HCT116 (cell line): ENCODE measurements around the gene VTN. TPM values are rescaled to one million over a fixed set of nuclear protein-coding genes. Genes with fewer than 3 reads are reported as not detected.

Source experiments
- ATAC-seq: fragments of 200-7000 bp; cut with Tn5 transposase; 2 replicates; pipeline ENCODE4 v1.9.1; 2020; ENCODE audit warnings: mild to moderate bottlenecking, moderate library complexity
- BruUV-seq: library from RNA; stranded (reverse); fragments of 400-500 nt; replicated peaks from 2 replicates; lab custom pipeline; 2021; lab: Mats Ljungman, UMichigan
- CTCF ChIA-PET: fragments of 300-600 bp; sonication (Branson Sonifier 250); formaldehyde crosslinking; loops from one replicate; lab custom pipeline; 2021; ENCODE audit warnings: antibody characterized with exemption; lab: Charles Lee
- POLR2A ChIA-PET: fragments of 300-600, 350-600 bp; sonication (Branson Sonifier 250); formaldehyde crosslinking; loops from one replicate; lab custom pipeline; 2021; ENCODE audit warnings: antibody characterized with exemption; lab: Charles Lee
- RAD21 ChIA-PET, 2 experiments: fragments of 300-600 bp; sonication (Branson Sonifier 250); formaldehyde crosslinking; loops; one replicate each; lab custom pipeline; 2023; ENCODE audit warnings: low total read pairs in 2 of 2; ENCODE audit not compliant: uncharacterized antibody in 2 of 2, unreplicated experiment in 2 of 2, low non-redundant PET in 1 of 2; lab: Charles Lee
- DNase-seq: peaks from one replicate; pipeline ENCODE4 v3.0.0-alpha.2; 2010; ENCODE audit warnings: low read depth, low spot score
- H2AFZ ChIP-seq: fragments of 200-600 bp; shearing (Covaris generic), sonication (generic); 2 replicates; pipeline ENCODE4 v1.6.1; 2017; ENCODE audit warnings: low read depth, mixed run types, mixed read lengths, antibody characterized with exemption, low read length; ENCODE audit not compliant: poor library complexity, severe bottlenecking
- H3K27ac ChIP-seq: 2 replicates; pipeline ENCODE4 v1.5.1; 2012; ENCODE audit warnings: low read depth, low read length
- H3K27me3 ChIP-seq: fragments of 200-600 bp; sonication (generic); 2 replicates; pipeline ENCODE4 v1.6.1; 2016; ENCODE audit warnings: mixed run types, low read length, mixed read lengths; ENCODE audit not compliant: insufficient read depth
- H3K36me3 ChIP-seq, 2 experiments: fragments of 200-500 bp in 1 of 2; fragments of 200-600 bp in 1 of 2; sonication (Bioruptor generic) in 1 of 2; sonication (generic) in 1 of 2; 2 replicates each; pipeline versions ENCODE4 v1.5.1 to v1.6.1; 2014 to 2016; ENCODE audit warnings: low read length in 2 of 2, inconsistent platforms in 1 of 2, mixed read lengths in 1 of 2, mixed run types in 1 of 2; ENCODE audit not compliant: insufficient read depth in 2 of 2, control insufficient read depth in 1 of 2
- H3K4me1 ChIP-seq, 2 experiments: fragments of 200-600 bp in 1 of 2; sonication (generic) in 1 of 2; 2 replicates each; pipeline versions ENCODE4 v1.5.1 to v1.6.1; 2012 to 2017; ENCODE audit warnings: low read length in 2 of 2, inconsistent platforms in 1 of 2, mild to moderate bottlenecking in 1 of 2, mixed read lengths in 1 of 2, mixed run types in 1 of 2, moderate library complexity in 1 of 2; ENCODE audit not compliant: insufficient read depth in 2 of 2, control insufficient read depth in 1 of 2
- H3K4me2 ChIP-seq: fragments of 200-600 bp; sonication (generic); 2 replicates; pipeline ENCODE4 v1.6.1; 2017; ENCODE audit warnings: mixed run types, low read length, mixed read lengths
- H3K4me3 ChIP-seq, 2 experiments: fragments of 200-600 bp in 1 of 2; sonication (generic) in 1 of 2; replicated peaks in 1 of 2; 2 replicates each; pipeline ENCODE4 v1.5.1; 2011 to 2016; ENCODE audit warnings: low read length in 2 of 2, control low read depth in 1 of 2, low read depth in 1 of 2, mild to moderate bottlenecking in 1 of 2, mixed read lengths in 1 of 2, mixed run types in 1 of 2
- H3K79me2 ChIP-seq: fragments of 200-600 bp; sonication (generic); 2 replicates; pipeline ENCODE4 v1.6.1; 2017; ENCODE audit warnings: mild to moderate bottlenecking, mixed run types, low read length, moderate library complexity, mixed read lengths; ENCODE audit not compliant: insufficient read depth
- H3K9ac ChIP-seq: fragments of 200-600 bp; sonication (generic); 2 replicates; pipeline ENCODE4 v1.6.1; 2016; ENCODE audit warnings: low read length, mixed read lengths
- H3K9me2 ChIP-seq: fragments of 200-600 bp; sonication (generic), shearing (Covaris generic); 2 replicates; pipeline ENCODE4 v1.6.1; 2017; ENCODE audit warnings: mixed run types, mild to moderate bottlenecking, moderate library complexity; ENCODE audit not compliant: insufficient read depth
- H3K9me3 ChIP-seq, 2 experiments: fragments of 200-500 bp in 1 of 2; fragments of 200-600 bp in 1 of 2; sonication (Bioruptor generic) in 1 of 2; sonication (generic) in 1 of 2; 2 replicates each; pipeline ENCODE4 v1.6.1; 2014 to 2017; ENCODE audit warnings: low read length in 2 of 2, mixed read lengths in 2 of 2, inconsistent platforms in 1 of 2, low read depth in 1 of 2, mild to moderate bottlenecking in 1 of 2, mixed run types in 1 of 2, moderate library complexity in 1 of 2; ENCODE audit not compliant: control insufficient read depth in 1 of 2, insufficient read depth in 1 of 2
- H4K20me1 ChIP-seq: fragments of 200-600 bp; sonication (generic), shearing (Covaris generic); 2 replicates; pipeline ENCODE4 v1.6.1; 2017; ENCODE audit warnings: mixed run types, mild to moderate bottlenecking, moderate library complexity; ENCODE audit not compliant: insufficient read depth
- ELF1 ChIP-seq: IDR thresholded peaks from 2 replicates; pipeline ENCODE4 v1.6.1; 2012; ENCODE audit warnings: low read depth, borderline replicate concordance
- intact Hi-C: fragments of 100-400 bp; cut with micrococcal nuclease; formaldehyde crosslinking; loops from 2 replicates; pipeline ENCODE4 v1.10.0; 2022
- total RNA-seq: library from RNA; stranded (reverse); gene quantifications from one replicate; pipeline ENCODE4 v1.2.1, GENCODE V29; 2021; ENCODE audit not compliant: unreplicated experiment
- TF ChIP-seq, protein P1 (sequence below), 3 experiments: fragments of 200-600 bp in 1 of 3; sonication (generic) in 1 of 3; IDR thresholded peaks in 2 of 3; conservative IDR thresholded peaks in 1 of 3; 2 replicates each; pipeline ENCODE4 v1.5.1; 2012 to 2017; ENCODE audit warnings: low read depth in 2 of 3, low read length in 2 of 3, antibody characterized with exemption in 1 of 3, borderline replicate concordance in 1 of 3, control low read depth in 1 of 3, mild to moderate bottlenecking in 1 of 3, mixed read lengths in 1 of 3, mixed run types in 1 of 3, moderate library complexity in 1 of 3; ENCODE audit not compliant: insufficient read depth in 1 of 3
- TF ChIP-seq, protein P2 (sequence below): IDR thresholded peaks from 2 replicates; pipeline ENCODE4 v1.6.1; 2012
- TF ChIP-seq, protein P3 (sequence below): IDR thresholded peaks from 2 replicates; pipeline ENCODE4 v1.6.1; 2012; ENCODE audit warnings: low read depth

Gene VTN
- total RNA-seq, 1 experiment from 2014 or later = 1.5 TPM

DNA sequence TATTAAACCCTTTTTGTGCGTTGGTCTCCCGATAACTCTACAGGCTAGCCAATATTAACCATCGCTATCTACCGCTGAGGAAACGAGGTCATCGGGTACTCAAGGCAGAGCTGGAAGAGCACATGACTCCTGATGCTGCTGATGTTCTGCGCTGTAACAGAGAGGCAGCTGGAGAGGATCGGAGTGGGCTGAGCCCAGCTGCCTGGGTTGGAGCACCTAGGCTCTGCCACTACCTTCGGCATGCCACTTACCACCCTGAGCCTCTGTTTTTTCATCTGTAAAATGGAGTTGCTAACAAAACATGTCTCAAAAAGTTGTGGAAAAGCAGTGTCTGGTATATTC is 36.3 kb upstream of the VTN start:
- DNase-seq (no peak), ATAC-seq (no peak; the same call in 1 of the 2 replicates)
- Histone ChIP-seq H3K4me1 (peaks cover 4 to 26% of the 10 kb centered on the region in 2 experiments; a peak in 3 of 4 replicates), H2AFZ (peak overlapping the region; percentile 57), H3K79me2 (peaks cover 12% of the 10 kb centered on the region; the same call in 1 of the 2 replicates), H4K20me1 (no peaks in the 10 kb centered on the region), H3K27me3 (no peaks in the 10 kb centered on the region), H3K27ac (no peak overlapping the region; the same call in 1 of the 2 replicates), H3K9me2 (no peaks in the 10 kb centered on the region), H3K4me3 (peak overlapping the region; percentile 73 to 89), H3K36me3 (peaks cover 14 to 16% of the 10 kb centered on the region in 2 experiments; a peak in 3 of 4 replicates), H3K9me3 (no peaks in the 10 kb centered on the region), H3K4me2 (peak overlapping the region; percentile 91), H3K9ac (peak overlapping the region; percentile 74)
- CTCF ChIA-PET = interaction anchor here (3.2 kb wide), 1 partner anchor 11 kb away, joined by 20 read pairs; no protein-coding TSS in a partner anchor
- RAD21 ChIA-PET = interaction anchor here in 1 of 2 experiments (0.5 kb wide), 1 partner anchor 13 kb away, joined by 3 read pairs; no protein-coding TSS in a partner anchor
- BruUV-seq = TSS peak; percentile 62
- no peak for TF ChIP-seq ELF1
- TF ChIP-seq, protein P1, sequence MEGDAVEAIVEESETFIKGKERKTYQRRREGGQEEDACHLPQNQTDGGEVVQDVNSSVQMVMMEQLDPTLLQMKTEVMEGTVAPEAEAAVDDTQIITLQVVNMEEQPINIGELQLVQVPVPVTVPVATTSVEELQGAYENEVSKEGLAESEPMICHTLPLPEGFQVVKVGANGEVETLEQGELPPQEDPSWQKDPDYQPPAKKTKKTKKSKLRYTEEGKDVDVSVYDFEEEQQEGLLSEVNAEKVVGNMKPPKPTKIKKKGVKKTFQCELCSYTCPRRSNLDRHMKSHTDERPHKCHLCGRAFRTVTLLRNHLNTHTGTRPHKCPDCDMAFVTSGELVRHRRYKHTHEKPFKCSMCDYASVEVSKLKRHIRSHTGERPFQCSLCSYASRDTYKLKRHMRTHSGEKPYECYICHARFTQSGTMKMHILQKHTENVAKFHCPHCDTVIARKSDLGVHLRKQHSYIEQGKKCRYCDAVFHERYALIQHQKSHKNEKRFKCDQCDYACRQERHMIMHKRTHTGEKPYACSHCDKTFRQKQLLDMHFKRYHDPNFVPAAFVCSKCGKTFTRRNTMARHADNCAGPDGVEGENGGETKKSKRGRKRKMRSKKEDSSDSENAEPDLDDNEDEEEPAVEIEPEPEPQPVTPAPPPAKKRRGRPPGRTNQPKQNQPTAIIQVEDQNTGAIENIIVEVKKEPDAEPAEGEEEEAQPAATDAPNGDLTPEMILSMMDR (IDR thresholded peaks at IDR 0.05 in 2 of 3, conservative IDR thresholded peaks at IDR 0.05 in 1 of 3; ENCODE audit: borderline replicate concordance in 1 of 3, insufficient read depth in 1 of 3, low read depth in 2 of 3, low read length in 2 of 3) = no peak
- TF ChIP-seq, protein P2, sequence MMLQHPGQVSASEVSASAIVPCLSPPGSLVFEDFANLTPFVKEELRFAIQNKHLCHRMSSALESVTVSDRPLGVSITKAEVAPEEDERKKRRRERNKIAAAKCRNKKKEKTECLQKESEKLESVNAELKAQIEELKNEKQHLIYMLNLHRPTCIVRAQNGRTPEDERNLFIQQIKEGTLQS = no peak
- TF ChIP-seq, protein P3, sequence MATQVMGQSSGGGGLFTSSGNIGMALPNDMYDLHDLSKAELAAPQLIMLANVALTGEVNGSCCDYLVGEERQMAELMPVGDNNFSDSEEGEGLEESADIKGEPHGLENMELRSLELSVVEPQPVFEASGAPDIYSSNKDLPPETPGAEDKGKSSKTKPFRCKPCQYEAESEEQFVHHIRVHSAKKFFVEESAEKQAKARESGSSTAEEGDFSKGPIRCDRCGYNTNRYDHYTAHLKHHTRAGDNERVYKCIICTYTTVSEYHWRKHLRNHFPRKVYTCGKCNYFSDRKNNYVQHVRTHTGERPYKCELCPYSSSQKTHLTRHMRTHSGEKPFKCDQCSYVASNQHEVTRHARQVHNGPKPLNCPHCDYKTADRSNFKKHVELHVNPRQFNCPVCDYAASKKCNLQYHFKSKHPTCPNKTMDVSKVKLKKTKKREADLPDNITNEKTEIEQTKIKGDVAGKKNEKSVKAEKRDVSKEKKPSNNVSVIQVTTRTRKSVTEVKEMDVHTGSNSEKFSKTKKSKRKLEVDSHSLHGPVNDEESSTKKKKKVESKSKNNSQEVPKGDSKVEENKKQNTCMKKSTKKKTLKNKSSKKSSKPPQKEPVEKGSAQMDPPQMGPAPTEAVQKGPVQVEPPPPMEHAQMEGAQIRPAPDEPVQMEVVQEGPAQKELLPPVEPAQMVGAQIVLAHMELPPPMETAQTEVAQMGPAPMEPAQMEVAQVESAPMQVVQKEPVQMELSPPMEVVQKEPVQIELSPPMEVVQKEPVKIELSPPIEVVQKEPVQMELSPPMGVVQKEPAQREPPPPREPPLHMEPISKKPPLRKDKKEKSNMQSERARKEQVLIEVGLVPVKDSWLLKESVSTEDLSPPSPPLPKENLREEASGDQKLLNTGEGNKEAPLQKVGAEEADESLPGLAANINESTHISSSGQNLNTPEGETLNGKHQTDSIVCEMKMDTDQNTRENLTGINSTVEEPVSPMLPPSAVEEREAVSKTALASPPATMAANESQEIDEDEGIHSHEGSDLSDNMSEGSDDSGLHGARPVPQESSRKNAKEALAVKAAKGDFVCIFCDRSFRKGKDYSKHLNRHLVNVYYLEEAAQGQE = no peak
- intact Hi-C loops = no loop called here
- POLR2A ChIA-PET = interaction anchor here (1.8 kb wide), 1 partner anchor 10 kb away, joined by 4 read pairs; no protein-coding TSS in a partner anchor
